Peyer's patch (tissue), 4 donors: ENCODE results near the gene BAIAP2. TPM values are rescaled to one million over a fixed set of nuclear protein-coding genes. Genes with fewer than 3 reads are reported as not detected.

Experiments
- DNase-seq, 3 donors: peaks; one replicate each; pipeline ENCODE4 v3.0.0-alpha.2; 2017 to 2019
- H3K27ac ChIP-seq, 4 donors: fragments of 200-600 bp; sonication (generic); one replicate each; pipeline ENCODE4 v1.5.1; 2016 to 2019
- H3K27me3 ChIP-seq, 2 donors: fragments of 200-600 bp; sonication (generic); one replicate each; pipeline ENCODE4 v1.5.1; 2019
- H3K36me3 ChIP-seq, 3 donors: fragments of 200-600 bp; sonication (generic); one replicate each; pipeline ENCODE4 v1.5.1; 2016 to 2019
- H3K4me1 ChIP-seq, 4 donors: fragments of 200-600 bp; sonication (generic); one replicate each; pipeline ENCODE4 v1.5.1; 2016 to 2019
- H3K4me3 ChIP-seq, 4 donors: fragments of 200-600 bp; sonication (generic); 1 replicate in 3 of 4; 2 replicates in 1 of 4; pipeline ENCODE4 v1.5.1; 2016 to 2019; ENCODE audit warnings: mild to moderate bottlenecking in 1 of 4
- H3K9me3 ChIP-seq, 4 donors: fragments of 200-600 bp; sonication (generic); one replicate each; pipeline ENCODE4 v1.5.1; 2016 to 2019; ENCODE audit warnings: mild to moderate bottlenecking in 1 of 4
- CTCF ChIP-seq, 6 experiments: fragments of 450-650 bp in 4 of 6; fragments of 200-600 bp in 2 of 6; sonication (generic) in 1 of 6; IDR thresholded peaks; one replicate each; pipeline ENCODE4 v1.5.1; 2017 to 2019; ENCODE audit warnings: antibody characterized with exemption in 6 of 6, mild to moderate bottlenecking in 3 of 6, moderate library complexity in 1 of 6
- POLR2A ChIP-seq, 2 donors: fragments of 450-650 bp; IDR thresholded peaks; one replicate each; pipeline ENCODE4 v1.5.1; 2017; ENCODE audit warnings: antibody characterized with exemption in 2 of 2, mild to moderate bottlenecking in 2 of 2, moderate library complexity in 2 of 2
- total RNA-seq, 4 donors: library from RNA; depleted of rRNA; stranded (reverse); fragments of >200 nt; gene quantifications; one replicate each; pipeline ENCODE4 v1.1.0, GENCODE V29; 2016

Gene BAIAP2
- total RNA-seq, 4 donors from 2014 or later = 10.2 to 61.9 (median 17.6) TPM

GRCh38 chr17:81039854-81040758, 5.2 kb downstream of the BAIAP2 start:
- Histone ChIP-seq H3K4me3 (no peak overlapping the region), H3K4me1 (peaks cover 0 to 43% (median 6%) of the 10 kb centered on the region in 4 donors), H3K9me3 (no peaks in the 10 kb centered on the region), H3K27ac (no peak overlapping the region), H3K36me3 (no peaks in the 10 kb centered on the region), H3K27me3 (no peaks in the 10 kb centered on the region)
- TF ChIP-seq CTCF (IDR thresholded peaks at IDR 0.05) = no peak
- TF ChIP-seq POLR2A (IDR thresholded peaks at IDR 0.05) = no peak
- no peak for DNase-seq

DNA sequence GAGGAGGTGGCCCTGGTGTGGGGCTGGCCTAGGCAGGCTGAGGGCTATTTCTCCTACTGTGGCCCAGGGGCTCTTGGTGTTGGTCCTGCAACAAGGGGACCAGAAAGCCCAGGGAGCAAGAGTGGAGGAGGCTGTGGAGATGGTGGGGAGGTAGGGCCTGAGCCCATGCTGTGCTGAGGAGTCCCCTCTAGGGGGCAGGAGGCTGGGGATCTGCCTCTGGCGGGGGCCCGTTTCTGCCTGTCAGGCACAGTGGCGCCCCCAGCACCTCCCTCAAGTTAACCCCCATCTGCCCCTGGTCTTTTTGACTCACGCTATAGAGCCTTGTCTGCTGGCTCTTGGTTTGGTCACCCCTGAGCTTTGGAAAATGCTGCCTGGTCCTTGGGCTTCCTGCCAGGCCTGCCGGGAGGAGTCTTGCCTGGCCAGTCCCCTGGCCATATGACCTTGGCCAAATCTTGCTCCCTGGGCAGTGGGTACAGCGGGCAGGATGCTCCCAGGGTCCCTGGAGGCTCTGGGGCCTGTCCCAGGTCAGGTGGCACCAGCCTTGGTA, 5.9 kb downstream of the BAIAP2 start:
- Histone ChIP-seq H3K27ac (no peak overlapping the region), H3K36me3 (no peaks in the 10 kb centered on the region)

DNA sequence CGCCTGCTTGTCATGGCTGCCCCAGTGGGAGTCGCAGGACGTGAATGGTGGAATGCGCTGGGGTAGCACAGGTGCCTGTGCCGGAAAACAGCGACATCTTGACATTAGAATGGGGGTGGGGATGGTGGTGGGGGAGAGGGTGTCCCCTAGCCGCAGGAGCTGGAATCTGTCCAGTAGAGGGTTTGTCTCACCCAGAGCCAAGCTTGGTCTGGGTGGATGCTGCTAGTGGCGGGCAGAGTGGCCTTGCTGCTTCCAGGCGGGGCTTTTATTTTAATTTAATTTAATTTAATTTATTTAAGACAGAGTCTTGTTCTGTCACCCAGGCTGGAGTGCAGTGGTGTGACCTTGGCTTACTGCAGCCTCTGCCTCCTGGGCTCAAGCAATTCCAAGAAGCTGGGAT, 7.7 kb downstream of the BAIAP2 start:
- peaks cover 0 to 47% (median 5%) of the 10 kb centered on the region in 4 donors for H3K4me1 ChIP-seq
- no peaks in the 10 kb centered on the region for H3K36me3 ChIP-seq
- no peak overlapping the region for H3K4me3 ChIP-seq
- DNase-seq = no peak
- no peak for TF ChIP-seq CTCF (IDR thresholded peaks at IDR 0.05)
- TF ChIP-seq POLR2A (IDR thresholded peaks at IDR 0.05) = no peak
- no peaks in the 10 kb centered on the region for H3K27me3 ChIP-seq
- no peaks in the 10 kb centered on the region for H3K9me3 ChIP-seq
- H3K27ac ChIP-seq = no peak overlapping the region

More for the DNA sequence above, 5.9 kb downstream of the BAIAP2 start:
- TF ChIP-seq CTCF (IDR thresholded peaks at IDR 0.05) (peak in 3 of 6 experiments; percentile 11 to 18 (median 17)), POLR2A (IDR thresholded peaks at IDR 0.05) (no peak)
- Histone ChIP-seq H3K4me3 (no peak overlapping the region), H3K9me3 (no peaks in the 10 kb centered on the region), H3K4me1 (peaks cover 0 to 48% (median 6%) of the 10 kb centered on the region in 4 donors), H3K27me3 (no peaks in the 10 kb centered on the region)
- DNase-seq = no peak

- Histone ChIP-seq H3K27ac (peak overlapping the region in 2 of 4 donors; percentile 26 to 48), H3K4me1 (peaks cover 0 to 50% (median 5%) of the 10 kb centered on the region in 4 donors), H3K36me3 (no peaks in the 10 kb centered on the region), H3K4me3 (no peak overlapping the region), H3K27me3 (no peaks in the 10 kb centered on the region), H3K9me3 (no peaks in the 10 kb centered on the region)
- no peak for DNase-seq
- no peak for TF ChIP-seq POLR2A (IDR thresholded peaks at IDR 0.05)
- no peak for TF ChIP-seq CTCF (IDR thresholded peaks at IDR 0.05)
Observed at GRCh38 chr17:81043319-81043724, 8.4 kb downstream of the BAIAP2 start.

- H3K4me1 ChIP-seq = peaks cover 0 to 56% (median 5%) of the 10 kb centered on the region in 4 donors
- no peak for DNase-seq
Observed at GRCh38 chr17:81043725-81044427, 8.9 kb downstream of the BAIAP2 start.

More at GRCh38 chr17:81043725-81044427, 8.9 kb downstream of the BAIAP2 start:
- Histone ChIP-seq H3K27ac (peak overlapping the region in 3 of 4 donors; percentile 10 to 48 (median 26)), H3K4me3 (no peak overlapping the region), H3K9me3 (no peaks in the 10 kb centered on the region), H3K36me3 (no peaks in the 10 kb centered on the region), H3K27me3 (no peaks in the 10 kb centered on the region)
- TF ChIP-seq CTCF (IDR thresholded peaks at IDR 0.05) = no peak
